Measurements from ENCODE around the gene SMYD3. TPM values are rescaled to one million over a fixed set of nuclear protein-coding genes. Genes with fewer than 3 reads are reported as not detected.
A peak's percentile ranks its signal among the peaks of the same experiment; 100 is the strongest.

The SMYD3 gene
- total and polyA plus RNA-seq, 9 of the 15 experiments (the other 6 are each of a cell fraction or from before 2014, with no cell fraction given) = 128 to 440 (median 197) TPM

DNA sequence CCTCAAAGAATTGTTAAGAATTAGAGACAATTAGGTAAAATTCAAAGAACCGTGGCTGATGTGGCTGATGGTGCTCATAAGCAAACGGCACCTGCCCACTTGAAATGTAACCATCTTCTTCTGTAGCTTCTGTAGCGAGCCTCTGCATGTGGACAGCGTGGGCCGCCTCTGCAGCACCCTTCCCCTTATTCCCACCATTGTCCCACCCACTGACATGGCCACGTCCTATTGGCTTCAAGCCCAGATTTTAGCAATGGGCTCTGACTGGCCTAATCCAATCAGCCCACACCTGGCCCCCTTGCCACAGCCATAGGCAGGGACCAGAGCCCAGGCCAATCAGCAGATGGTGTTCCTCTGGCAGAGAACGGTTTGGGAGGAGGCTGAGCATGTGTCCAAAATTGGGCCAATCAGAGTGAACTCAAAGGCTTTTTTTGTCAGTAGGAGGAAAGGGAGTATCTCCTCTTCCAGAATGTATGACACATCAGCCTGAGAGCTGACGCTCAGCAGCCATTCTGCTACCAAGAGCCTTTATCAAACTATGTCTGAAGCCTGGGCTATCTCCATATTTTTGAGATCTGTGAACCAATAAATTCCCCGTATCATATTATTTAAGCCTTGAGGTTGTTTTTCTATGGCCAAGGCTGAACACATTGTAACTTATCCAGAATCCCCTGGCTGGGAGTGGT is 518.5 kb downstream of the SMYD3 start (continued):
- no peak for TF ChIP-seq NUFIP1 (IDR thresholded peaks at IDR 0.05; ENCODE audit: partially characterized antibody)
- peak; percentile 88 for TF ChIP-seq CHAMP1 (IDR thresholded peaks at IDR 0.05)
- TF ChIP-seq MBD2 (IDR thresholded peaks at IDR 0.05; ENCODE audit: borderline replicate concordance, low read depth) = peak; percentile 86
- TF ChIP-seq, protein P1, sequence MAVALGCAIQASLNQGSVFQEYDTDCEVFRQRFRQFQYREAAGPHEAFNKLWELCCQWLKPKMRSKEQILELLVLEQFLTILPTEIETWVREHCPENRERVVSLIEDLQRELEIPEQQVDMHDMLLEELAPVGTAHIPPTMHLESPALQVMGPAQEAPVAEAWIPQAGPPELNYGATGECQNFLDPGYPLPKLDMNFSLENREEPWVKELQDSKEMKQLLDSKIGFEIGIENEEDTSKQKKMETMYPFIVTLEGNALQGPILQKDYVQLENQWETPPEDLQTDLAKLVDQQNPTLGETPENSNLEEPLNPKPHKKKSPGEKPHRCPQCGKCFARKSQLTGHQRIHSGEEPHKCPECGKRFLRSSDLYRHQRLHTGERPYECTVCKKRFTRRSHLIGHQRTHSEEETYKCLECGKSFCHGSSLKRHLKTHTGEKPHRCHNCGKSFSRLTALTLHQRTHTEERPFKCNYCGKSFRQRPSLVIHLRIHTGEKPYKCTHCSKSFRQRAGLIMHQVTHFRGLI (CRISPR knock-in tag; IDR thresholded peaks at IDR 0.05) = no peak
- TF ChIP-seq HLTF (IDR thresholded peaks at IDR 0.05) = peak; percentile 74
- TF ChIP-seq NCOA1 (IDR thresholded peaks at IDR 0.05; ENCODE audit: low read depth) = no peak
- no peak for TF ChIP-seq TARDBP (IDR thresholded peaks at IDR 0.05)
- no peak for TF ChIP-seq CAMTA2 (CRISPR knock-in tag; conservative IDR thresholded peaks at IDR 0.05)
- peak; percentile 56 for TF ChIP-seq CHD2 (IDR thresholded peaks at IDR 0.05; ENCODE audit: low read depth, low read length)
- peak; percentile 90 for TF ChIP-seq SMAD1 (IDR thresholded peaks at IDR 0.05; ENCODE audit: low read depth, low read length, partially characterized antibody)
- TF ChIP-seq PHF21A (IDR thresholded peaks at IDR 0.05; ENCODE audit: borderline replicate concordance, low read depth) = peak; percentile 93; the same call in 1 of the 2 replicates
- TF ChIP-seq NELFE (IDR thresholded peaks at IDR 0.05; ENCODE audit: insufficient read depth, insufficient read length) = no peak
- TF ChIP-seq, protein P2, sequence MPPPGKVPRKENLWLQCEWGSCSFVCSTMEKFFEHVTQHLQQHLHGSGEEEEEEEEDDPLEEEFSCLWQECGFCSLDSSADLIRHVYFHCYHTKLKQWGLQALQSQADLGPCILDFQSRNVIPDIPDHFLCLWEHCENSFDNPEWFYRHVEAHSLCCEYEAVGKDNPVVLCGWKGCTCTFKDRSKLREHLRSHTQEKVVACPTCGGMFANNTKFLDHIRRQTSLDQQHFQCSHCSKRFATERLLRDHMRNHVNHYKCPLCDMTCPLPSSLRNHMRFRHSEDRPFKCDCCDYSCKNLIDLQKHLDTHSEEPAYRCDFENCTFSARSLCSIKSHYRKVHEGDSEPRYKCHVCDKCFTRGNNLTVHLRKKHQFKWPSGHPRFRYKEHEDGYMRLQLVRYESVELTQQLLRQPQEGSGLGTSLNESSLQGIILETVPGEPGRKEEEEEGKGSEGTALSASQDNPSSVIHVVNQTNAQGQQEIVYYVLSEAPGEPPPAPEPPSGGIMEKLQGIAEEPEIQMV (tag; conservative IDR thresholded peaks at IDR 0.05; ENCODE audit: low read depth) = no peak
- peak; percentile 88 for TF ChIP-seq RAD51 (IDR thresholded peaks at IDR 0.05; ENCODE audit: borderline replicate concordance, low read depth)
- TF ChIP-seq ZNF124 (CRISPR knock-in tag; IDR thresholded peaks at IDR 0.05) = no peak
- TF ChIP-seq MTA3 (IDR thresholded peaks at IDR 0.05; ENCODE audit: borderline replicate concordance) = peak; percentile 78; the same call in 1 of the 2 replicates
- no peak for TF ChIP-seq CHCHD3 (CRISPR knock-in tag; IDR thresholded peaks at IDR 0.05)
- TF ChIP-seq, protein P3, sequence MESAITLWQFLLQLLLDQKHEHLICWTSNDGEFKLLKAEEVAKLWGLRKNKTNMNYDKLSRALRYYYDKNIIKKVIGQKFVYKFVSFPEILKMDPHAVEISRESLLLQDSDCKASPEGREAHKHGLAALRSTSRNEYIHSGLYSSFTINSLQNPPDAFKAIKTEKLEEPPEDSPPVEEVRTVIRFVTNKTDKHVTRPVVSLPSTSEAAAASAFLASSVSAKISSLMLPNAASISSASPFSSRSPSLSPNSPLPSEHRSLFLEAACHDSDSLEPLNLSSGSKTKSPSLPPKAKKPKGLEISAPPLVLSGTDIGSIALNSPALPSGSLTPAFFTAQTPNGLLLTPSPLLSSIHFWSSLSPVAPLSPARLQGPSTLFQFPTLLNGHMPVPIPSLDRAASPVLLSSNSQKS (CRISPR knock-in tag; IDR thresholded peaks at IDR 0.05) = no peak
- TF ChIP-seq CC2D1A (IDR thresholded peaks at IDR 0.05) = peak; percentile 86
- TF ChIP-seq NFYB (IDR thresholded peaks at IDR 0.05; ENCODE audit: extremely low read depth, insufficient read length) = peak; percentile 93
- TF ChIP-seq ZNF280B (CRISPR knock-in tag; IDR thresholded peaks at IDR 0.05) = no peak

Measured in K562 (cell line).